Activated naive CD8-positive, alpha-beta T cell (primary cell): ENCODE measurements around the gene CNGB1.
"Not testable (repeated sequence)": the region's sequence is repeated elsewhere in the genome, so short reads cannot be mapped to it uniquely, and the experiment has no call there.

Experiments
- H3K27ac Mint-ChIP-seq: one replicate; pipeline ENCODE4 v1.8.0; 2021; ENCODE audit warnings: mixed read lengths
- H3K27me3 Mint-ChIP-seq: one replicate; pipeline ENCODE4 v1.8.0; 2021; ENCODE audit warnings: mixed read lengths
- H3K36me3 Mint-ChIP-seq: one replicate; pipeline ENCODE4 v1.8.0; 2021; ENCODE audit warnings: mixed read lengths
- H3K4me1 Mint-ChIP-seq: one replicate; pipeline ENCODE4 v1.8.0; 2021; ENCODE audit warnings: low read depth, mixed read lengths
- H3K4me3 Mint-ChIP-seq: one replicate; pipeline ENCODE4 v1.8.0; 2021; ENCODE audit warnings: mild to moderate bottlenecking, mixed read lengths
- H3K9me3 Mint-ChIP-seq: one replicate; pipeline ENCODE4 v1.8.0; 2021; ENCODE audit warnings: low read depth, mixed read lengths

The CNGB1 gene

DNA sequence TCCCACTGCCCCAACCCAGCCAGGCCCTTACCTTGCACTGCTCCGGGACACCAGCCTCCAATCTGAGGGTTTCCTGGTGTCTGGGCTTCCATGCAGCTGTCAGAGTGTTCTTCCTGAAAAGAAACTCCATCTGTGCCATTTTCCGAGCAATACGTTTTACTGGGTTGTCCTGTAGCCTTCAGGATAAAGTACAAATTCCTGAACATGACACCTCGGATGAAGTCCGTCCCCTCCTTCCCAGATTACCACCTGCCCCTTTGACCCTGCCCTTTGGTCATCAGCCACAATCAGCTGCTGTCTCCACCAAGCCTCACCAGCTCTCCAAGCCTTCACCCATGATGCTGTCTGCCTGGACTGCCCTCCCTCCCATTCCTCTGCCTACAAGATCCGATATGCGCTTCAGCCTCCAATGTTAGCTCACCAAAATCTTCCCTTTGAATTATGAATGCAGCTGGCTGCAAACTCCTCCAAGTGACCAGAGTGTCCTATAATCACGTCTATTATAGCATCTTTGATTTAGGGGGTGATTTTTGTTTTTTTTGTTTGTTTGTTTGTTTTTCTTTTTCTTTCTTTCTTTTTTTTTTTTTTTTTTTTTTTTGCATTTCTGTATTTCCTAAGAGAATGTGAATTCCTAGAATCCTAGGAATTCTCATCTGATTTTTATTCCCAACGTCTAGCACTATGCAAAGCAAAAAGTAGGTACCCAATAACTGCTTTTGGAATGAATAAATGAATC is 108.1 kb downstream of the CNGB1 start:
- H3K36me3 Mint-ChIP-seq: no peaks in the 10 kb centered on the region
- no peak overlapping the region for H3K4me3 Mint-ChIP-seq
- no peaks in the 10 kb centered on the region for H3K9me3 Mint-ChIP-seq
- no peak overlapping the region for H3K27ac Mint-ChIP-seq
- H3K27me3 Mint-ChIP-seq: peaks cover 9% of the 10 kb centered on the region
- H3K4me1 Mint-ChIP-seq: no peaks in the 10 kb centered on the region

DNA sequence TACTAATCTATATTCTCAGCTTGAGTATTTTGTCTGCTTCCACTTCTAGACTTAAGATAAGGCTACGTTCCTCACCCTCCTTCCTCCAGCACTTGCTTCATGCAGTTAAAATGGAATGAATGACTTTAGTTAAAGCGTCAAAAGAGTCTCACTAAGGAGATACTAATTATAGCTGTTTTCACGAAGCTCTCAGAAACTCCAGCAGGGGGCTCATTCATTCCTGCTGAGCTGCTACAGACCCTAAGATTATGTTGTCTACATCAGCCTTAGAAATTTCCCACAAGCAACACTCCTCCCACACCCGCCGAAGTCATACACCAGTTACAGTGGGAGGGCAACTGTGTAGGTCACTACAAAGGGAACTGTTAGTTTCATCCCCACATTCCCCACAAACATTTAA is 111.6 kb downstream of the CNGB1 start:
- no peaks in the 10 kb centered on the region for H3K4me1 Mint-ChIP-seq

DNA sequence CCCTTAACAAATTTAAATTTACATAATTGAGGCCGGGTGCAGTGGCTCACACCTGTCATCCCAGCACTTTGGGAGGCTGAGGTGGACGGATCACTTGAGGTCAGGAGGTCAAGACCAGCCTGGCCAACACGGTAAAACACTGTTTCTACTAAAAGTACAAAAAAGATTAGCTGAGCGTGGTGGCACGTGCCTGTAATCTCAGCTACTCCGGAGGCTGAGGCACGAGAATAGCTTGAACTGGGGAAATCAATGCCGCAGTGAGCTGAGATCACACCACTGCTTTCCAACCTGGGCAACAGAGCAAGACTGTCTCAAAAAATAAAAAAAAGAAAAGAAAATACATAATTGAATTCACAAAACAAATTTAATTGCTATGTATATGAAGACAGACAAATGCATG is 112.3 kb downstream of the CNGB1 start:
- no peaks in the 10 kb centered on the region for H3K36me3 Mint-ChIP-seq
- H3K27ac Mint-ChIP-seq: no peak overlapping the region
- peaks cover 9% of the 10 kb centered on the region for H3K27me3 Mint-ChIP-seq
- H3K9me3 Mint-ChIP-seq: no peaks in the 10 kb centered on the region
- no peaks in the 10 kb centered on the region for H3K4me1 Mint-ChIP-seq
- H3K4me3 Mint-ChIP-seq: no peak overlapping the region

More for the DNA sequence above, 111.6 kb downstream of the CNGB1 start:
- Mint-ChIP-seq H3K9me3 (no peaks in the 10 kb centered on the region), H3K27ac (no peak overlapping the region), H3K4me3 (no peak overlapping the region), H3K36me3 (no peaks in the 10 kb centered on the region), H3K27me3 (peaks cover 9% of the 10 kb centered on the region)

DNA sequence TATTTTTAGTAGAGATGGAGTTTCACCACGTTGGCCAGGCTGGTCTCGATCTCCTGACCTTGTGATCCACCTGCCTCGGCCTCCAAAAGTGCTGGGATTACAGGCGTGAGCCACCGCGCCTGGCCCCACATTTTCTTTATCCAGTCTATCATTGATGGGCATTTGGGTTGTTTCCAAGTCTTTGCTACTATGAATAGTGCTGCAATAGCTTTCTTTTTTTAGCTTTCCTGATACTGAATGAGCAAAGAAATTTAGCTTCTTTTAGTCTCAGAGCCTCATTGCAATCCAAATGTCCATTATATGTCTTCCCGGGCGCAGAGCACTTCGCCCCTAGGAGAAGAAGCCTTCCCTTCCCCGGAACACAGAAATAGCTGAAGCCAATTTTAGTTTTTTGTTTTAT is 112.9 kb downstream of the CNGB1 start:
- not testable (repeated sequence) for H3K4me1 Mint-ChIP-seq, H3K9me3 Mint-ChIP-seq

DNA sequence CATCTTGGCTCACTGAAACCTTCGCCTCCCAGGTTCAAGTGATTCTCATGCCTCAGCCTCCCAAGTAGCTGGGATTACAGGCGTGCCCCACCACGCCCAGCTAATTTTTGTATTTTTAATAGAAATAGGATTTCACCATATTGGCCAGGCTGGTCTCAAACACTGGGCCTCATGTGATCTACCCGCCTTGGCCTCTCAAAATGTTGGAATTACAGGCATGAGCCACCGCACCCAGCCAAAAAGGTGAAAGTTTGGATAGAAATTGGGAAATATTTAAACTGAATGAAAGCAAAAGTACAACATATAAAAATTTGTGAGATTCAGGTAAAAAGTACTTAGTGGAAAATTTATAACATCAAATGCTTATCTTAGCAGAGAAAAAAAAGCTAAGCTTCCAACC is 115.7 kb downstream of the CNGB1 start:
- Mint-ChIP-seq H3K36me3 (no peaks in the 10 kb centered on the region), H3K27me3 (peaks cover 3% of the 10 kb centered on the region), H3K4me1 (no peaks in the 10 kb centered on the region), H3K9me3 (no peaks in the 10 kb centered on the region), H3K4me3 (no peak overlapping the region), H3K27ac (no peak overlapping the region)

More for the DNA sequence above, 112.9 kb downstream of the CNGB1 start:
- H3K4me3 Mint-ChIP-seq, H3K27ac Mint-ChIP-seq, H3K36me3 Mint-ChIP-seq, H3K27me3 Mint-ChIP-seq: not testable (repeated sequence)

DNA sequence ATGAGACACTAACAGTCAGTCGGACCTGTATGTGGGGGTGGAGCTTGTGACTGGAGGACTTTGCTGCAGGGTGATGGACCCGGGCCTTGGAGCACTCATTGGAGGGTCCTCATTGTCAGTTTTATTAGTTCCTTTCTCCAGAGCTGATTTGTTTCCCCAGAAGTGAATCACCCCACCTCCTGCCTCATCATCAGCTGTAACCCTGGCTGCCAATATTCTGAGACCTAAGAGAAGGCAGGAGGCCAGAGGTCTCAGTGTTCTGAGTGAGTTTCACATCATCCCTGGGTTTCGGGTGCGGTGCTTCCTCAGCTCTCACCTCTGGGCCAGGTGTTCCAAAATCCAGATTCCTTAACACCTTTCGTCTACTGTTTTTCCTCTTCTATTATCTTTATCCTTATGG is 118.7 kb downstream of the CNGB1 start:
- no peaks in the 10 kb centered on the region for H3K4me1 Mint-ChIP-seq
- no peaks in the 10 kb centered on the region for H3K9me3 Mint-ChIP-seq
- no peaks in the 10 kb centered on the region for H3K27me3 Mint-ChIP-seq
- H3K4me3 Mint-ChIP-seq: no peak overlapping the region
- H3K36me3 Mint-ChIP-seq: no peaks in the 10 kb centered on the region
- H3K27ac Mint-ChIP-seq: no peak overlapping the region

DNA sequence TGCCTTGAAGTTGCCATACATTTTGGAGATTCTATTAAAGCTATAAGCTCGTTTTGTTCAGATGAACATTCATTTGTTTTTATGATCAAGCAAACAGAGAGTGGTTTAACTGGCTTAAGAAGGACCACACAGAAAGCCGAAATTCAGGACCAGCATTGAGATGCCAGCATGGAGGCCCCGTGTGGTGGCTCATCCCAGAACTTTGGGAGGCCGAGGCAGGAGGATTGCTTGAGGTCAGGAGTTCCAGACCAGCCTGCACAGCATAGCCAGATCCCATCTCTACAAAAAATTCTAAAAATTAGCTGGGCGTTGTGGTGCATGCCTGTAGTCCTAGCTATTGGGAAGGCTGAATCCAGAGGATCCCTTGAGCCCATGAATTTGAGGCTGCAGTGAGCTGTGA is 122.7 kb downstream of the CNGB1 start:
- H3K4me1 Mint-ChIP-seq: peaks cover 11% of the 10 kb centered on the region
- no peaks in the 10 kb centered on the region for H3K9me3 Mint-ChIP-seq
- no peaks in the 10 kb centered on the region for H3K27me3 Mint-ChIP-seq
- no peak overlapping the region for H3K27ac Mint-ChIP-seq
- no peak overlapping the region for H3K4me3 Mint-ChIP-seq
- H3K36me3 Mint-ChIP-seq: no peaks in the 10 kb centered on the region

DNA sequence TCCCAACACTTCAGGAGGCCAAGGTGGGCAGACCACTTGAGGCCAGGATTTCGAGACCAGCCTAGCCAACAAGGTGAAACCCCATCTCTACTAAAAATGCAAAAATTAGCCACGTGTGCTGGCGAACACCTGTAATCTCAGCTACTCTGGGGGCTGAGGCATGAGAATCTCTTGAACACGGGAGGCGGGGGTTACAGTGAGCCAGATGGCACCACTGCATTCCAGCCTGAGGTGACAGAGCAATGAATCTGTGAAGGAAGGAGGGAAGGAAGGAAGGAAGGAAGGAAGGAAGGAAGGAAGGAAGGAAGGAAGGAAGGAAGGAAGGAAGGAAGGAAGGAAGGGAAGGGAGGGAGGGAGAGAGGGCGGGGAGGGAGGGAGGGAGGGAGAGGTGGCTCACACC is 124.0 kb downstream of the CNGB1 start:
- not testable (repeated sequence) for H3K9me3 Mint-ChIP-seq, H3K4me3 Mint-ChIP-seq, H3K27me3 Mint-ChIP-seq, H3K36me3 Mint-ChIP-seq, H3K27ac Mint-ChIP-seq
- H3K4me1 Mint-ChIP-seq: peaks cover 11% of the 10 kb centered on the region

DNA sequence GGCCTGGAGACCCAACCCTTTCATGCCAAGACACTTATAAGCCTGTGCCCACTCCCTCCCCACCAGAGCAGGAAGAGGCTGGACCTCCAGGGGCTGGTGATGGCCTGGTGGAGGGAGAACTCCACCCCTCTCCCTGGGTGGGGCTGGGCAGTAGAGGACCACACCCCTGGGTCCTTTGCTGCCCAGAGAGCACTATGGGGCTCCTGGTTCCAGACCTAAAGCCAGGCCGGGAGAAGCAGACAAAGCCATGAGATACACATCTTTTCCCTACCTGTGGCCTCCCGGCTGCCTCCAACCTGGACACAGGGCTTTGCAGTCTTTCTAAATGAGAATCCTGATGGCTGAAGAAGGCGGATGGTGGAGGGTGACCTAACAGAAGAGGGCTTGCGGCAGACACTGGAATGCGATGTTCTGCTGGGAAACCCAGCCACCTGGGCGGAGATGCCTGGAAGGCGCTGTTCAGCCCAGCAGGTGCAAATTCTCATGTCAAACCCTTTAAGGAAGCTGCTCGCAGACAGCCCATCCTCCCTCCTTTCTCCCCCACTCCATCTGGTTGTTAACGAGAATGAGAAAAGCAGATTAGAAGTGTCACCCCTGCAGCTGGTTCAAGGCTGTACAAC is 124.7 kb downstream of the CNGB1 start:
- Mint-ChIP-seq H3K36me3 (no peaks in the 10 kb centered on the region), H3K27me3 (no peaks in the 10 kb centered on the region), H3K27ac (no peak overlapping the region), H3K4me1 (peaks cover 11% of the 10 kb centered on the region), H3K9me3 (no peaks in the 10 kb centered on the region), H3K4me3 (no peak overlapping the region)

DNA sequence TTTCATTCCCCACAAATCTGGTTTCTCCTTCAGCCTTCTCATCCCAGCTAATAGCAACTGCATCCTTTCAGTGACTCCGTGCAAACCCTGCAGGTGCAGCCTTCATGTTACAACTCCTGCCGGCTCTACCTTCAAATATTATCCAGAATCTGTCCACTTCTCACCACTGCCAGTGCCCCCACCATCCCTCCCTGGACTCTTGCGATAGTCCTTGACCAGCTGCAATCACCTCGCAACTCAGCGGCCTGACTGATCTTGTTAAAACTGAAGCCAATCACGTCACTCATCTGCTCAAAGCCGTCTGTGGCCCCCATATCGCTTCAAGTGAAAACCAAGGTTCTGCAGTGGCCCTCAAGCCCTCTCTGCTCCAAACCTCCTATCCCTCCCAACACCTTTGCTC is 125.8 kb downstream of the CNGB1 start:
- no peak overlapping the region for H3K27ac Mint-ChIP-seq
- H3K36me3 Mint-ChIP-seq: no peaks in the 10 kb centered on the region
- H3K4me1 Mint-ChIP-seq: peaks cover 11% of the 10 kb centered on the region
- no peaks in the 10 kb centered on the region for H3K27me3 Mint-ChIP-seq
- no peak overlapping the region for H3K4me3 Mint-ChIP-seq
- H3K9me3 Mint-ChIP-seq: no peaks in the 10 kb centered on the region

DNA sequence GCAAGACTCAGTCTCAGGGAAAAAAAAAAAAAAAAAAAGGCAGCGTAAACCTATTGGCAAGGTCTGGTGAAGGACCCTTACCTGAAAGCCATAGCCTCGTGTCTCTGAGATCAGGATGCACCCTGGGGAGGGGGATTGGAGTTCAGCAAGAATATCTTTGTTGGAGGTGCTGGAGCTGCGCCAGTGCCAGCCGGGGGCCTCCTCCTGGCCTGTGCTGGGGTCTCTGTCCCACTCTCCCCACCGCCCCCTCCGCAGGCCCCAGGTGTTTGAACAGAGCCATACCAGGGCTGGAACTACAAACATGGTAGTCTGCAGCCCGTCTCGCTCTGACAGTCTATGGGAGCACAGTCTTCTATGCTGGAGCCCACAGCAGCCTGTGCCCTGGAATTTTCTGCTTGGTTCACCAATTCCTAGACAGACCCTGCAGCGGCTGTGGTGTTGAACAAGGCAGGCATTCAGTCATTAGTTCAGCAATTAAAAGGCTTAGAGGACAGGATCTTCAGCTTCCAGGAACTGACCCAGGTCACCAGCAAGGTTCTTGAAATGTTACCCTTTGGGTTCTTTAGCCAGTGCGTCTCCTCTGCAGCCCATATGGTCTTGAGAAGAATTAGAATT is 126.4 kb downstream of the CNGB1 start:
- Mint-ChIP-seq H3K27ac (no peak overlapping the region), H3K27me3 (no peaks in the 10 kb centered on the region), H3K4me1 (peaks cover 11% of the 10 kb centered on the region), H3K9me3 (no peaks in the 10 kb centered on the region), H3K4me3 (no peak overlapping the region), H3K36me3 (no peaks in the 10 kb centered on the region)

DNA sequence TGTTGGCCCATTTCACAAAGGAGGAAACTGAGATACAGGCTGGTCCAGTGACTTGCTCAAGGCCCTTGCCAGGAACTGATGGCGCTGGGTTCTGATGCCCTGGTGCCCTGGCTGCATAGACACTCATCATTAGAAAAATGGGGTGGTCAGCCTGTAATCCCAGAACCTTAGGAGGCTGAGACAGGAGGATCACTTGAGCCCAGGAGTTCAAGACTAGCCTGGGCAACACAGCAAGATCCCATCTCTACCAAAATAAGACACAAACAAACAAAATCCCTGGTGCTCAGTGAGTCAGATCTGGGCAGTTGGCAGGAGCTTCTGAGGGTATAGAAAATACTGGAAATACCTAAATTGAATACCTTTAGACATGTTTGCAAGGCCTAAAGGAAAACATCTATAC is 127.5 kb downstream of the CNGB1 start:
- H3K4me3 Mint-ChIP-seq: no peak overlapping the region
- no peaks in the 10 kb centered on the region for H3K27me3 Mint-ChIP-seq
- peaks cover 11% of the 10 kb centered on the region for H3K4me1 Mint-ChIP-seq
- no peak overlapping the region for H3K27ac Mint-ChIP-seq
- H3K36me3 Mint-ChIP-seq: no peaks in the 10 kb centered on the region
- H3K9me3 Mint-ChIP-seq: no peaks in the 10 kb centered on the region

DNA sequence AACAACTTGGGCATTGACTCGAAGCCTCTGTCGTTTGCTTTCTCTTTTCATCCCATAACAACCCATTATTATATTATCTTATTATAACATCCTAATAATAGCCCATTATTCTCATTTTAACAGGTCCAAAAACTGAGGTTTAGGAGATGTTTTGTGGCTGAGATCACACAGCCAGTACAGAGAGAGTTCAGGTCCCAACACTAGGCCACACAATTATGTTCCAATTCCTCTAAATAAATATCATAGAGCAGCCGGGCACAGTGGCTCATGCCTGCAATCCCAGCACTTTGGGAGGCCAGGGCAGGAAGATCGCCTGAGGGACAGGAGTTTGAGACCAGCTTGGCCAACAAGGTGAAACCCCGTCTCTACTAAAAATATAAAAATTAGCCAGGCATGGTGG is 128.3 kb downstream of the CNGB1 start:
- Mint-ChIP-seq H3K36me3 (no peaks in the 10 kb centered on the region), H3K4me1 (peaks cover 11% of the 10 kb centered on the region), H3K27ac (no peak overlapping the region), H3K4me3 (no peak overlapping the region), H3K27me3 (no peaks in the 10 kb centered on the region), H3K9me3 (no peaks in the 10 kb centered on the region)

DNA sequence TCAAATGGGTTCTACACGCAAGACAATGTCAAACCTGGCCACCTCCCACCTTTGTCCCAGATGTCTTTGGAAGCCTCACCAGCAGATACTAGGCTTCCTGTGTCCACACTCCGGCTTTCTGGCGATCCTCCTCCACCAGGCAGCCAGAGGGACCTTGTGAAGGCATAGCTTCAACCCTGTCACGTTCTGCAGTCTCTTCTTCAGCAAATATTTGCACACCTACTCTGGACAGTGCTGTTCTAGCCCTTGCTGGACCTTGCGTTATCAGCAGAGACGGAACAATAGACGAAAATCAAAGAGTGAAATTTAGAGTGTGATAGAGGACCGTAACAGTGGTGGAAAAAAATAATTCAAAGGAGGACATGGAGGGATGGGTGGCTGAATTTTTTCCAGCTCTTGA is 130.1 kb downstream of the CNGB1 start:
- H3K9me3 Mint-ChIP-seq: no peaks in the 10 kb centered on the region

DNA sequence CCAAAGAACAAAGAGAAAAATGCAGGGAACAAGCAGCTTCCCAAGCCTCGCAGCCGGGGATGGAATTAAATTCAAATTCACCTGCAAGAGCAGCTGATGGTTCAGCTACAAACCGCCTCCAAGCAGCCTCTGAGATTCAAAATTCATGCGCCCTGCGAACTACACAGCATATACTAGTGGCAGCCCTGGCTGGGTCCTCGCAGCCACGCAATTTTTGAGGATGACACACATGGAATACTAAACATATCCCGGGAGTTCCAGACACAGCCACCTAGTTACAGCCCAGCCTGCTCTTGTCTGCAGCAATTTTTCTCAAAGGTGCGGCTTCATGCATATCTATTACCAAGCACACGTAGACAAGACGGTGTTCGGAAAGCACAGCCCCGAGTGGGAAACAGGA is 132.8 kb downstream of the CNGB1 start:
- Mint-ChIP-seq H3K27ac (no peak overlapping the region), H3K4me1 (no peaks in the 10 kb centered on the region), H3K9me3 (no peaks in the 10 kb centered on the region), H3K36me3 (no peaks in the 10 kb centered on the region), H3K27me3 (no peaks in the 10 kb centered on the region), H3K4me3 (no peak overlapping the region)

More for the DNA sequence above, 130.1 kb downstream of the CNGB1 start:
- Mint-ChIP-seq H3K27ac (no peak overlapping the region), H3K36me3 (no peaks in the 10 kb centered on the region), H3K27me3 (no peaks in the 10 kb centered on the region), H3K4me1 (peaks cover 6% of the 10 kb centered on the region), H3K4me3 (no peak overlapping the region)
